Peyer's patch (tissue), 4 donors: ENCODE data around the gene TCEANC2.

Experiments
- CTCF ChIP-seq, 6 experiments: fragments of 450-650 bp in 4 of 6; fragments of 200-600 bp in 2 of 6; sonication (generic) in 1 of 6; IDR thresholded peaks; one replicate each; pipeline ENCODE4 v1.5.1; 2017 to 2019; ENCODE audit warnings: antibody characterized with exemption in 6 of 6, mild to moderate bottlenecking in 3 of 6, moderate library complexity in 1 of 6
- POLR2A ChIP-seq, 2 donors: fragments of 450-650 bp; IDR thresholded peaks; one replicate each; pipeline ENCODE4 v1.5.1; 2017; ENCODE audit warnings: antibody characterized with exemption in 2 of 2, mild to moderate bottlenecking in 2 of 2, moderate library complexity in 2 of 2

DNA sequence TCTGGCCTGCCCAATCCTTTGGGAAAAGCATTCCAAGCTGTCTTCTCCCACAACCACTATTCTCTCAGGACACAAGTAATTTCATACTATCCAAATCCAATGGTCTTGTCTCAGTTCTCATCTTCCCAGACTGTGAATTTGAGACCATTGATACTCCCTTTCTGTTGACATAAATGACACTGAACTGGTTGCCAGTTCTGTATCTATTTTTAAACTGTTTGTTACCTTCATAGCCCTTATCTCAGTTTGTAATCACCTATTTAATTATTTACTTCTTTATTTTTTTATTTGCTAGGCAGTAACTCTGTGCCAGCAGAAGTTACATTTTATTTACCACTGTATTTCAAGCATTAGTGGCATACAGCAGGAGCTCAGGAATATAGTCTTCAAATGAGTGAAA lies 24.0 kb downstream of the TCEANC2 start:
- TF ChIP-seq CTCF (IDR thresholded peaks at IDR 0.05): no peak
- TF ChIP-seq POLR2A (IDR thresholded peaks at IDR 0.05): no peak
